ENCODE results near the gene PITPNM3.

Gene PITPNM3

DNA sequence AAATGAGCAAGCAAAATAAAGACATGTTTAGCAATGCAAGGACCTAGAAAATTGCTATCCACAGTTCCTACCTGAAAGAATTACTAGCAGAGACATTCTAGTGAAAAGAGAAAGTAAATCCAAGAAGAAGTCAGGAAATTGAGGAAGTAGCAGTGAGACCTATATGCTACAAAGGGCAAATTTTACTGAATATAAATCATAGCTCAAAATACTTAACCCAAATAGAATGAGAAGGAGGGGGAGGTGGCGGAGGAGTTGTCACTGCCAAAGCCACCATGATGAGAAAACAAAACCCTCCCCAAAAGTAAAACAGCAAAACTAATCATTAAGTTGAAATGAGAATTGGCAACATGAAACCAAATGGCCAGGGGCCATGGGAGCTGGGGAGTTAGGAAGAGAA is 39.3 kb downstream of the PITPNM3 start:
- DNase-seq (ENCODE audit: low read depth) = no peak
- TF ChIP-seq, protein P1, sequence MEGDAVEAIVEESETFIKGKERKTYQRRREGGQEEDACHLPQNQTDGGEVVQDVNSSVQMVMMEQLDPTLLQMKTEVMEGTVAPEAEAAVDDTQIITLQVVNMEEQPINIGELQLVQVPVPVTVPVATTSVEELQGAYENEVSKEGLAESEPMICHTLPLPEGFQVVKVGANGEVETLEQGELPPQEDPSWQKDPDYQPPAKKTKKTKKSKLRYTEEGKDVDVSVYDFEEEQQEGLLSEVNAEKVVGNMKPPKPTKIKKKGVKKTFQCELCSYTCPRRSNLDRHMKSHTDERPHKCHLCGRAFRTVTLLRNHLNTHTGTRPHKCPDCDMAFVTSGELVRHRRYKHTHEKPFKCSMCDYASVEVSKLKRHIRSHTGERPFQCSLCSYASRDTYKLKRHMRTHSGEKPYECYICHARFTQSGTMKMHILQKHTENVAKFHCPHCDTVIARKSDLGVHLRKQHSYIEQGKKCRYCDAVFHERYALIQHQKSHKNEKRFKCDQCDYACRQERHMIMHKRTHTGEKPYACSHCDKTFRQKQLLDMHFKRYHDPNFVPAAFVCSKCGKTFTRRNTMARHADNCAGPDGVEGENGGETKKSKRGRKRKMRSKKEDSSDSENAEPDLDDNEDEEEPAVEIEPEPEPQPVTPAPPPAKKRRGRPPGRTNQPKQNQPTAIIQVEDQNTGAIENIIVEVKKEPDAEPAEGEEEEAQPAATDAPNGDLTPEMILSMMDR (conservative IDR thresholded peaks at IDR 0.05; ENCODE audit: low read length) = no peak
- no peak overlapping the region for H3K4me3 ChIP-seq (ENCODE audit: low read length)

DNA sequence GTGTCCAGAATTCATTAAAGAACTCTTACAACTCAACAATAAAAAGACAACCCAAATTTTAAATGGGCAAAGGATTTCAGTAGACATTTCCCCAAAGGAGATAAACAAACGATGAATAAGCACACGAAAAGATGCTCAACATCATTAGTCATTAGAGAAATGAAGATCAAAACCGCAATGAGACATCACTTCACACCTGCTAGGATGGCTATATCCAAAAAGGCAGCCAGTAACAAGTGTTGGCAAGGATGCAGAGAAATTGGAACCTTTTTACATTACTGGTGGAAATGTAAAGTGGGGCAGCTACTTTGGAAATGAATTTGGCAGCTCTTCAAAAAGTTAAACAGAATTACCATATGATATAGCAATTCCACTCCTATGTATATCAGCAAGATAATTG is 42.0 kb downstream of the PITPNM3 start:
- H3K4me3 ChIP-seq (ENCODE audit: low read length) = no peak overlapping the region
- TF ChIP-seq, protein P1 (conservative IDR thresholded peaks at IDR 0.05; ENCODE audit: low read length) = no peak
- no peak for DNase-seq (ENCODE audit: low read depth)

DNA sequence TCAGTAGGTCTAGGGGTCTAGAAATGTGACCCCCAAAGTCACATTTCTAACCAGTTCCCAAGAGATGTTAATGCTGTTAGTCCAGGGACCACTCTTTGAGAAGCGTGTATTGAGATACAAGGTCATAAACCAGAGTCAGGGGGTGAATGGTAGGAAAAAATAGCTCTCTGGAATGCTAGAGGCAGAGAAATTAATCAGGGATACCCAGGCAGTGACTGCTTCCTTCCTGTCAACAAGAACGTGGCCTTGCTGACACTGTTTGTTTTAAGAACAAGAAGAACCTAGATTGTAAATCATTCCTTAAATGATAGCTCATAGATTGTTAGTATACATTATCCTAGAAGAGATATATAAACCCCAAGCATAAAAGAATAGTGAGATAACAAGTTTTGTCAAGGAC is 43.8 kb downstream of the PITPNM3 start:
- TF ChIP-seq, protein P1 (conservative IDR thresholded peaks at IDR 0.05; ENCODE audit: low read length) = no peak
- no peak overlapping the region for H3K4me3 ChIP-seq (ENCODE audit: low read length)
- DNase-seq (ENCODE audit: low read depth) = no peak

DNA sequence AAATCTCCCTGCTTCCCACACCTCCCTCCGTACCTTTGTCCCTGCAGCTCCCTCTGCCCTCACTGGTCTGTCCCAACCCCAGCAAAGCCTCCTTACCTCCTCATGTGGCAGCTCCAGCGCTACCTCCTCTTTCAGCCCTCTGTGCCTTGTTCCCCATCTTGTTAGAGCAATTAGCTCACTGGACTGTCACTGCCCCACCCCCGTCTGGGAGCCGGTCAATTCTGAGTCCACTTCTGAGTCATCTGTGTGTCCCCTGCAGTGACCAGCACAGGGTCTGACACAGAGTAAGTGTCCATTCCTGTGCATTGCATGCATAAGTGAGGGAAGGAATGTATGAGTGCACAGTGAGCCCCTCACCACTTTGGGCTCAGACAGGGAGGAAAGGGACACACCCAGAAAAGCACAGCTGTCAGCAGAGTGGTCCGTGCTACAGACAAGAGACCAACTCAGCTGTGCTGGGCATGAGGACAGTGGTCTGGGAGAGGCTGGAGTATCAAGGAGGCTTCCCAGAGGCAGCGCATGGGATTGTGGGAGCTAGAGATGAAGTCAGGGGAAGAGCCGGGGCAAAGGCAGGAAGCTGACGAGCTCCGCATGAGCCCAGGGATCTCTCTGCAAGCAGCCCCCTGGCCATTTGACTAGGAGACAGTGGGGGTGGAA is 45.9 kb downstream of the PITPNM3 start:
- DNase-seq (ENCODE audit: low read depth) = no peak

DNA sequence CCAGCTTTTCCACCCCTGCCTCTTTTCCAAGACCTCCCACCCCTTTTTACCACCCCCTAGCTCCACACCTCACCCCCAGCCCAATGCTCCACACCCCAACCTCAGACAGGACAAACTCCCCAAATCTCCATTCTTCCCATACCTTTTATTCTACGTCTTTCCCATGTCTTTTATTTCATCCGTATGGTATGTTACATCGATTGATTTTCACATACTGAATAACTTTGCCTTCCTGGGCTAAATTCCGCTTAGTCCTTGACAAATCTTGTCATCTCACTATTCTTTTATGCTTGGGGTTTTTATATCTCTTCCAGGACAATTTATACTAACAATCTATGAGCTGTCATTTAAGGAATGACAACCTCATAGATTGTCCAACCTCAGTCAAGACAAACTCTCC is 46.4 kb downstream of the PITPNM3 start:
- no peak for DNase-seq (ENCODE audit: low read depth)

More for the DNA sequence above, 45.9 kb downstream of the PITPNM3 start:
- H3K4me3 ChIP-seq (ENCODE audit: low read length) = no peak overlapping the region
- TF ChIP-seq, protein P1 (conservative IDR thresholded peaks at IDR 0.05; ENCODE audit: low read length) = no peak

DNA sequence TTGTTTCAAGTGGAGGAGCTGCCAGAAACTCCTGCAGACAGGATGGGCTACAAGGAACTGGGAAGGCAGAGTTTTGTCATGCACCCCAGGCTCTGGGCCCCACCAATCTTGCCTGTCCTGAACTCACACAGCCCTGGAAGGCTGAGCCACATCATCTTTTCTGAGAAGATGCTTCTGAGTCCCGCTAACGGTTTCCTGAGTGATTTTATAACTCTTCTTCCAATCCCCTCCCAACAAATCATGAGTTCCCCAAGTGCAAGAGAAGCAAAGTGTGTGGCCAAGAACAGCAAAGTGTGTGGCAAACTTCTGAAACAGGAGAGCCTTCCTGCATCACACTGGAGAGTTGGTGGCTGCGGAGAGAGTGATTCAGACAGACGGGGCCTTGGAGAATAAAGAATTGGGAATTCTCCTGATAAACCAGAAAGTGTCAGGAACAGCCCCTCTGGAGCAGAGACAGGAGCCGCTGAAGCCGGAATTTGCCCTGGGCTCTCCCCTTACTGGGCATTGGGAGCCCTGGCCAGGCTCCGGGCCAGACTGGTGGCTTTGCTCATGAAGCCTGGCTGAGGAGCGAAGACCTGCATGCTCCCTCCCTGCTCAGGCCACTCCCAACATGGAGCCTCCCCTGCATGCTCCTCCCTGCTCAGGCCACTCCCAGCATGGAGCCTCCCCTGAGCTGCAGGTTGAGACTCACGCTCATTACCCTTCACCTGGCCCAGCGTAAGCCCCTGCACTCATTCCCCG is 47.2 kb downstream of the PITPNM3 start:
- DNase-seq (ENCODE audit: low read depth) = no peak
- no peak overlapping the region for H3K4me3 ChIP-seq (ENCODE audit: low read length)
- TF ChIP-seq, protein P1 (conservative IDR thresholded peaks at IDR 0.05; ENCODE audit: low read length) = no peak

More for the DNA sequence above, 46.4 kb downstream of the PITPNM3 start:
- no peak overlapping the region for H3K4me3 ChIP-seq (ENCODE audit: low read length)
- TF ChIP-seq, protein P1 (conservative IDR thresholded peaks at IDR 0.05; ENCODE audit: low read length) = no peak

DNA sequence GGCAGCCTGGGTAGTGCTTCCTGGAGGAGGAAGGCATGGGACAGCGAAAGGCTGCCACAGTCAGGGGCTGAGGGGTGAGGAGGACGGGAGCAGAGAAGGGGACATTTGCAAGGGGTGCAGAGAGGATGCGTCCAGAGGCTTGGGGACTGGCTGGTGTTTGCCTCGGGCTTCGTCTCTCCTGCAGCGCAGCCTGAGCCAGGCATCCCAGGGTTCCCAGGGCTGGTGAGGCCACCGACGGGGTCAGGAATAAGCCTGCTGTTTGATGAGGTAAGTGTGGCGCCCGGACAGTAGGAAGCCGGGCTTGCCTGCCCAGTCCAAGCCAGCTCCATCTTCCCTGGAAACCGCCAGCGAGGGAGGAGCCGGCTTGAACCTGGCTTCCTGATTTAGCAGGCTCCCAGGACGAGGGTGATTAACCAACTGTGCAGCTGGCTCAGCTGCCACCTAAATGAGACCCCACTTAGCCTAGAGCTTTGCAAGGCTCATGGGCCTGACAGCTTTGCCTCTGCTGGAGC is 47.8 kb downstream of the PITPNM3 start:
- TF ChIP-seq, protein P1 (conservative IDR thresholded peaks at IDR 0.05; ENCODE audit: low read length) = no peak
- no peak for DNase-seq (ENCODE audit: low read depth)
- H3K4me3 ChIP-seq (ENCODE audit: low read length) = no peak overlapping the region
